Adipocyte (in vitro differentiated cells): Measurements from ENCODE around the gene SLC5A6.

Experiments
- DNase-seq: peaks from one replicate; pipeline ENCODE4 v3.0.0-alpha.2; 2015; ENCODE audit warnings: low read depth
- H3K27me3 ChIP-seq: replicated peaks from 2 replicates; pipeline ENCODE4 v1.7.0; 2013; ENCODE audit warnings: mild to moderate bottlenecking, low read length, moderate library complexity; ENCODE audit not compliant: control insufficient read depth, insufficient read depth
- H3K36me3 ChIP-seq: 2 replicates; pipeline ENCODE4 v1.7.0; 2013; ENCODE audit warnings: low read length, mild to moderate bottlenecking, moderate library complexity; ENCODE audit not compliant: control insufficient read depth, insufficient read depth, severe bottlenecking
- H3K4me1 ChIP-seq: 2 replicates; pipeline ENCODE4 v1.7.0; 2013; ENCODE audit warnings: mild to moderate bottlenecking, low read length, moderate library complexity; ENCODE audit not compliant: control insufficient read depth, insufficient read depth
- H3K4me3 ChIP-seq: 2 replicates; pipeline ENCODE4 v1.7.0; 2013; ENCODE audit warnings: mild to moderate bottlenecking, low read length, moderate library complexity
- H3K9ac ChIP-seq: 2 replicates; pipeline ENCODE4 v1.7.0; 2013; ENCODE audit warnings: mild to moderate bottlenecking, low read length, moderate library complexity
- H3K9me3 ChIP-seq: 2 replicates; pipeline ENCODE4 v1.7.0; 2013; ENCODE audit warnings: mild to moderate bottlenecking, low read length, moderate library complexity; ENCODE audit not compliant: control insufficient read depth

SLC5A6 gene

GRCh38 chr2:27247893-27248292 lies 35.8 kb upstream of the SLC5A6 start:
- no peak overlapping the region for H3K9ac ChIP-seq
- peaks cover 17% of the 10 kb centered on the region for H3K36me3 ChIP-seq
- peaks cover 27% of the 10 kb centered on the region for H3K27me3 ChIP-seq
- DNase-seq = no peak
- no peaks in the 10 kb centered on the region for H3K4me1 ChIP-seq
- H3K9me3 ChIP-seq = no peaks in the 10 kb centered on the region
- no peak overlapping the region for H3K4me3 ChIP-seq

DNA sequence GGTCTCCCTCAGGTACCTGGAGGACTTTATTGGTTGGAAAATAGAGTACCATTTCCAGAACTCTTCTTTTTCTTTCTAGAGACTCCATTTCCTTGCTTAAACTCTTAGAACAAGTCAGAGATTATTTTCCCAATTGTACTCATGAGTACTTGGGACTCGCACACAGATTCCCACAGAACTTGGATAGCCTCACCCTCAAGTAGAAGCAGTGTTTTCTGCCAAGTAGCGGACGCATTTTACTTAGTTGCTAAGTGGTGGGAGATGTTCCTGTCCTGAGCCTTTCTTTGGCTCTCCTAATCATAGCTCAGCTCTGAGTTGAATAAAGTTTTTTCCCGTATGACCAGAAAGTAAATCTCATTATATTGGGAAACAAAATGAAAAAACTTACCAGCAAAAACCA lies 33.6 kb upstream of the SLC5A6 start:
- H3K4me3 ChIP-seq = no peak overlapping the region
- no peaks in the 10 kb centered on the region for H3K4me1 ChIP-seq
- no peaks in the 10 kb centered on the region for H3K9me3 ChIP-seq
- H3K36me3 ChIP-seq = peaks cover 40% of the 10 kb centered on the region
- H3K27me3 ChIP-seq = peaks cover 15% of the 10 kb centered on the region
- no peak overlapping the region for H3K9ac ChIP-seq
- DNase-seq = no peak

GRCh38 chr2:27245116-27245515 lies 33.0 kb upstream of the SLC5A6 start:
- no peak for DNase-seq
- Histone ChIP-seq H3K27me3 (peaks cover 10% of the 10 kb centered on the region), H3K9me3 (no peaks in the 10 kb centered on the region), H3K4me3 (no peak overlapping the region), H3K9ac (no peak overlapping the region), H3K4me1 (no peaks in the 10 kb centered on the region), H3K36me3 (peaks cover 45% of the 10 kb centered on the region)

DNA sequence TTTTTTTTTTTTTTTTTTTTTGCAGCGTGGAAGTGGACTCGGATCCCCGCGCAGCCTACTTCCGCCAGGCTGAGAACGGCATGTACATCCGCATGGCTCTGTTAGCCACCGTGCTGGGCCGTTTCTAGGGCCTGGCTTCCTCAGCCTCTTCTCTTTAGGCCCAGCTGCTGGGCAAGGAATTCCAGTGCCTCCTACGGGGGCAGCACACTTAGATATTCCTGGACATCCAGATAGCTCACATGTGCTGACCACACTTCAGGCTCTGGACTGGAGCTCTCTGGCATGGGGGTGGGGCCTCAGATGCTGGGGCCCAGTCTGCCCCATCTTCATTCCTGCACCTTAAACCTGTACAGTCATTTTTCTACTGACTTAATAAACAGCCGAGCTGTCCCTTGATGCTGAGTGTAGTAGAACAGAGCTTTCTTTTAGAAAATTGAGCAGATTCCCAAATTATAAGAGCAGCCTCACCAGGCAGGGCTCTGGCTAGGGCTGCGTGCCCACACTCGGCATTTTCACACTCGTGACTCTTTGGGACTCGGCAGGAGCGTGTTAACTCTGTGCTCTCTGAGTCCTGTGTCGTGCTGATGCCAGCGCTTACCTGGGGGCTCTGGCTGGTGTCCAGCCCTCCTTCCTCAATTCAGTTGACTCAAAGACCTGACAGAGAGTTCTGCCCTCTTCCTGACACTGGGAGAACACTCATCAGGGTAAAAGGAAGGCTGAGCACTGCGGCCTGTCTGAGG lies 31.5 kb upstream of the SLC5A6 start:
- peaks cover 7% of the 10 kb centered on the region for H3K27me3 ChIP-seq
- H3K9ac ChIP-seq = no peak overlapping the region
- no peak for DNase-seq
- no peak overlapping the region for H3K4me3 ChIP-seq
- peaks cover 60% of the 10 kb centered on the region for H3K36me3 ChIP-seq
- no peaks in the 10 kb centered on the region for H3K9me3 ChIP-seq
- no peaks in the 10 kb centered on the region for H3K4me1 ChIP-seq

GRCh38 chr2:27242614-27242951 lies 30.5 kb upstream of the SLC5A6 start:
- Histone ChIP-seq H3K9me3 (no peaks in the 10 kb centered on the region), H3K27me3 (no peaks in the 10 kb centered on the region), H3K4me3 (no peak overlapping the region), H3K36me3 (peaks cover 69% of the 10 kb centered on the region), H3K9ac (no peak overlapping the region), H3K4me1 (no peaks in the 10 kb centered on the region)
- no peak for DNase-seq

- H3K9me3 ChIP-seq = no peaks in the 10 kb centered on the region
- no peak overlapping the region for H3K4me3 ChIP-seq
- no peak for DNase-seq
- peaks cover 75% of the 10 kb centered on the region for H3K36me3 ChIP-seq
- H3K27me3 ChIP-seq = no peaks in the 10 kb centered on the region
- no peak overlapping the region for H3K9ac ChIP-seq
- H3K4me1 ChIP-seq = no peaks in the 10 kb centered on the region
Observed at GRCh38 chr2:27241761-27242613, 29.9 kb upstream of the SLC5A6 start.

DNA sequence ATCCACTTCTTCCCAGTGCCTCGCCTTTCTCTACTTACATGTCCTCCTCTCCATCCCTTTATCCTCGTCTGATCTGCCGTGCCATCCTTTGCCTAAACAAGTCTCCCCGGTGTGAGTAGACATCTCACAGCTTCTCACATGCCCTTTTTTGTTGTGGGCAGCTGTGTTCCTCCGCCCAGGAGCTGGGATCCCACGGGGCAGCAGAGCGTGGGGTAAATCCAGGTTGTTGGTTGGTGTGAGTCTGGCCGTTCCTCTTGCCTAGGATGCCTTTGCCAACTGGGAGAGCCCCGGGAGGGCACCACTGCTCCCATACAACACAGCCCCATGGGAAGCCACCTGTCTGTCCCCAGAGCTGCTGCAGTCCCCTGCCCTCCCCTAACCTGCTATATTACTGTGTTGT lies 28.3 kb upstream of the SLC5A6 start:
- Histone ChIP-seq H3K4me3 (no peak overlapping the region), H3K4me1 (no peaks in the 10 kb centered on the region), H3K9me3 (no peaks in the 10 kb centered on the region), H3K27me3 (no peaks in the 10 kb centered on the region), H3K36me3 (peaks cover 91% of the 10 kb centered on the region), H3K9ac (no peak overlapping the region)
- DNase-seq = no peak

- Histone ChIP-seq H3K4me1 (no peaks in the 10 kb centered on the region), H3K9me3 (no peaks in the 10 kb centered on the region), H3K27me3 (no peaks in the 10 kb centered on the region), H3K9ac (no peak overlapping the region), H3K36me3 (peaks cover 99% of the 10 kb centered on the region), H3K4me3 (no peak overlapping the region)
- DNase-seq = no peak
Observed at GRCh38 chr2:27238976-27239375, 26.9 kb upstream of the SLC5A6 start.

- DNase-seq = no peak
- H3K9me3 ChIP-seq = no peaks in the 10 kb centered on the region
- H3K4me3 ChIP-seq = no peak overlapping the region
- H3K9ac ChIP-seq = no peak overlapping the region
- peaks cover 99% of the 10 kb centered on the region for H3K36me3 ChIP-seq
- H3K27me3 ChIP-seq = no peaks in the 10 kb centered on the region
- no peaks in the 10 kb centered on the region for H3K4me1 ChIP-seq
Observed at GRCh38 chr2:27237341-27237945, 25.4 kb upstream of the SLC5A6 start.

DNA sequence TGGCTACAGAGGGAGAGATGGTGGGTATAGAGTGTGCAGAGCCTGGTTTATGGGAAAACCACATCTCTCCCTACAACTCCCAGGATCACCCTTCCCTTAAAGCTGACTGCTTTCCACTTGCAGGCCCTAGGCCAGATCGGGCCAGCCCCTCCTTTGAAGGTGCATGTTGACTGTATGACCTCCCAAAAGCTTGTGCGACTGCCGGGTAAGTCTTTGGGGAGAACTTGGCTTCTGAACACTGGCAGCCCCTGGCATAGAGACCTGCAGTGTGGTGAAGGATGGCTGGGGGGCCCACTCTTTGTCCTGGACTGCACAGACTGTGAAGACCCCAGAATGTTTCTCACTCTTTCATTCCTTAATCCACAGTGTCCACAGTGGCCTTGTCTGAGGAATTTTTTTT lies 24.6 kb upstream of the SLC5A6 start:
- H3K36me3 ChIP-seq = peaks cover 99% of the 10 kb centered on the region

GRCh38 chr2:27236136-27236535 lies 24.1 kb upstream of the SLC5A6 start:
- H3K4me3 ChIP-seq = no peak overlapping the region
- H3K36me3 ChIP-seq = peaks cover 99% of the 10 kb centered on the region
- H3K4me1 ChIP-seq = no peaks in the 10 kb centered on the region
- no peak overlapping the region for H3K9ac ChIP-seq
- H3K27me3 ChIP-seq = no peaks in the 10 kb centered on the region
- H3K9me3 ChIP-seq = no peaks in the 10 kb centered on the region
- DNase-seq = no peak

More for the DNA sequence above, 24.6 kb upstream of the SLC5A6 start:
- no peaks in the 10 kb centered on the region for H3K27me3 ChIP-seq
- no peaks in the 10 kb centered on the region for H3K9me3 ChIP-seq
- DNase-seq = no peak
- H3K4me3 ChIP-seq = no peak overlapping the region
- no peak overlapping the region for H3K9ac ChIP-seq
- no peaks in the 10 kb centered on the region for H3K4me1 ChIP-seq
